HG03066 (cell line): Measurements from ENCODE around the gene LGR4.

Source experiments
- ATAC-seq: cut with Tn5 transposase; IDR thresholded peaks from one replicate; pipeline ENCODE4 v1.9.1; 2021; ENCODE audit warnings: low read depth; ENCODE audit not compliant: unreplicated experiment

Gene LGR4

GRCh38 chr11:27406498-27407354 is 65.9 kb downstream of the LGR4 start:
- no peak for ATAC-seq

- no peak for ATAC-seq
Observed at GRCh38 chr11:27405134-27405533, 67.5 kb downstream of the LGR4 start.

GRCh38 chr11:27404427-27404826 is 68.2 kb downstream of the LGR4 start:
- no peak for ATAC-seq

DNA sequence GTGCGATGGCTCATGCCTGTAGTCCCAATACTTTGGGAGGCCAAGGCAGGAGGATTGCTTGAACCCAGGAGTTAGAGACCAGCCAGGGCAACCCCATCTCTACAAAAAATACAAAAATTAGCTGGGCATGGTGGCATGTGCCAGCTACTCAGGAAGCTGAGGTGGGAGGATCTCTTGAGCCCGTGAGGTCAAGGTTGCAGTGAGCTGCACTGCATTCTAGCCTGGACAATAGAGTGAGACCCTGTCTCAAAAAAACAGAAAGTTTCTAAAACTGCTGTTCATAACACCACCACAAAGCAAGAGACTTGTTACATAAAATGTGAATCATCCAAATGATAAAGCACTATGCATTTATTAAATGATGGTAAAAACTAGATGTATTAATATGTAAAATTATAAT is 69.4 kb downstream of the LGR4 start:
- ATAC-seq: no peak

DNA sequence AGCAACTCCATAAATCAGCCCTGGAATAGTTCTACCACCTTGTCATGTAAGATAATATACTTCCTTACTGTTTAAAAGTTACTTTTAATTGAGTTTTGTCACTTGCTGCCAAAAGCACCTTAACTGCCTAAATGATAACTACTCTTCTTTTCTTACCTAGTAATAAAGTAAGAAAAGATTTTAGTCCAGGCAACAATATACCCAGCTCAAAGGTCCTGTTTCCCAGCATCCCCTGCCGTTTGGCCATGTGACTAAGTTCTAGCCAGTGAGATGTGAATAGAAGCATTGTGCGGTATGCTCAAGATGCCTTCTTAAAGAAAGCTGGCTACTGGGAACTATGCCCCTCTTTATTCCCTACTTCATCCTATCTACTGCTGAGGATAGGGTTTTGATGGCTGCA is 70.1 kb downstream of the LGR4 start:
- no peak for ATAC-seq

DNA sequence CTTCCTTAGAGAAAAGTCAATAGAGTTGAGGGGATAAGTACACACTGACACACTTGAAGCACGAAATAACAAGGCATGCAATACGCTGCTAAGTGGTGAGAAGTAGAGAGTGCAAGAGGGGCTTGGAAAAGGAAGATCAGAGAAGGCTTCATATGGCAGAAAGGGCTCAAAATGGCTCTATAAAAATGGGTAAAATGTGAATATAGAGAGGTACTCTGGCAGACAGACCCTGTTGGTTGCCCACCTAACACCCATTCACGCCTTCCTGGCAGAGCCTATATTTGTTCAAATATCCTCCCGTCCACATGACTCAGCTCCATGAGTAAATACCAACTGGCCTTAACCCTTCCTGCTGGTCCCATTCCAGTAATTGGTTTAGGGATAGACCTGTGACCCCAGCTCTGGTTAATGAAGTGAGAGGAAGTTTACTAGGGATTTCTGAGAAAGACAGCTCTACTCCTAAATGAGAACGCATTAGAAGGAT is 70.7 kb downstream of the LGR4 start:
- no peak for ATAC-seq

DNA sequence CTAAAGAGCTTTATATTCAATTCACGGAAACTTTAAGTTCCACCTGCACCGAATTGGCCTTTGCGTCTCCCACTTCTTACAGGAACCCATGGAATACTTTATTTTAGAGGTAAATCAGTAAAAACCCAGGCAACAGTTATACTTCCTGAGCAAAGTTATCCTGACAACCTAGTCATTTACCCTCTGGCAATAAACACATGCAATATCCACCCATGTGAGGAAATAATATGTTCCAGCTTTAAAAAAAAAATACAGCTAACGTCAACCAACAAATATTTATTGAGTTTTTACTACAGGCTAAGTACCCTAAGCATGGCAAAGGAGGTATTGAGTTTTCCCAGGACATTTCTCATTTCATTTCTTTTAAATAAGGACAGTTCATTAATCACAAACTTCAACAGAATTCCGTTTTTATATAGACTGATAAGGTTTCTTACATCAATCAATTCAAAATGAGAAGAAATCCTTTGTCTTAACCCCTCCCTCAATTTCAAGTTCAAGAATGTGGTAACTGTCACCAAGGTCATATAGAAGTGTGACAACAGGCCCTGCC is 71.2 kb downstream of the LGR4 start:
- ATAC-seq: no peak

DNA sequence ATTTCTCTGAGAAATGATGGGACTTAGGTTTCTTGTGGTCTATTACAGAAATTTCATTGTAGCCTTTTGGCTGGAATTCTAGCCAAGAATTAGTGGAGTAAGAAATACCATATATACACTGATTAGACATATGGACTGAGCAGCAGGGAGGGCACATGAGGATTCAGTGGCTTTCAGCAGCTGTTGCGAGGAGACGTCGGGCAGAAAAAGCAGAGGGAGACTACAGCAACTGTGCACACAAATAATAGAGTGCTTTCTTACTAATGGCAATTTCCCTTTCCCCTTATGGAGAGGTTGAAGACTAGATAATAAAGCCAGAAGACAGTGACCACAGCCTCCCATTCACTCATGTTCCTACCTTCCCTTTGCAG is 74.2 kb downstream of the LGR4 start:
- ATAC-seq: no peak

DNA sequence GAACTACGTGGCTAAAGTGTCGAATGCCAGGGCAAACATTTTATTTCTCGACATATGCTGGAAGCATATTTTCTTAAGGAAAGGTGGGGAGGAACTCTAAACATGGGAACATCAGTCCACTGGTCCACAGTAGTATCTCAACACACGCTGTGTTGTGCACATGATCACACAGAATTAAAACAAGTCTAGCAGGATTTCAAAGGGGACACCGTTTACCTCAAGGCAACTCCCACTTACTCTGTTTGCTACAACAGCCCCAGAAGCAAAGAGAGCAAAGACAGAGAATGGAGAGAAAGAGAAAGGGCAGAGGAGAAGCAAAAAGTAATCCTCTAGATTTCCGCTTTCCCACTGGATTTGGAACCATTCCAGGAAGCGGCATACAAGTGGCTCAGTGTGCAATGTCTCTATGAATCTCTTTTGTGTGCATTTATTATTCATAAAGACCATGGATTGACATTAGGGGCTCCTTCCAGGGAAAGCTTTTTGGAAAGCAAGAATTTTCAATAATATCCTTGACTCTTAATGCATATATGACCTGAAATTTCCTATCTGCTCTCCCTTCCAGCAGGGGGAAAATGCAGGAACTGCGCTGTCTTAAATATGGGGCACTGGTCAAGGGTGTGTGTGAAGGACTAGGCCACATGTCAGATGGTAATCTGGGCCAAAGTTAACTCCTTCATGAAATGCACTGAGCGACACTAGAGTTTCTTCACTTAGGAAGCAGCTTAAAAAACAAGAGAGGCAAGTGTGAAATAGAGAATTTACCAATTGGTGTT is 74.8 kb downstream of the LGR4 start:
- no peak for ATAC-seq

DNA sequence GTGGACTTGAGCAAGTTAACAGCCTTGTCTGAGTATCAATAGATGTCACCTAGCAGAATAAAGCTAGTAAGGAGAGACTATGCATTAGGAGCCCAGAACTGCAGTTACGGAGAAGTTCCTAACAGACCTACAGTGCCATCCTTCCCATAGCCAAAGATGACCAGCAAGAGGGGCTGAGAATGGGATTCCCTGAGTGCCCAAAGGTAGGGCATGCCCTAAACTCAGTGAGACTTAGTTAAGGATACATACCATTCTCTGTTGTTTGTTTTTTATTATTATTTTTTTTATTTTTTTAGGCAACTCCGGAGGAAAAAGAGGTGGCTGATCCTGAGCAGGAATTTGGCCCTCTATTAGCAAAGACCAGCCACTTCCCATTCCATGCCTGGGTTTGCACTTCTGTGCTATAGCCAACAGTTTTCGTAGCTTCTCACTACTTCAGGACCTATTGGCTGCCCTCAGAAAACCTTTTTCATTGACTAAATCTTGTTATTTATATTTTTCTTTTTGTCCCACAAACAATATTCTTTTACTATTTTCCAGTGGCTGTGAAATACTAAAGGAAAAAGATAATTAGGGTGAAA is 76.2 kb downstream of the LGR4 start:
- ATAC-seq: no peak

DNA sequence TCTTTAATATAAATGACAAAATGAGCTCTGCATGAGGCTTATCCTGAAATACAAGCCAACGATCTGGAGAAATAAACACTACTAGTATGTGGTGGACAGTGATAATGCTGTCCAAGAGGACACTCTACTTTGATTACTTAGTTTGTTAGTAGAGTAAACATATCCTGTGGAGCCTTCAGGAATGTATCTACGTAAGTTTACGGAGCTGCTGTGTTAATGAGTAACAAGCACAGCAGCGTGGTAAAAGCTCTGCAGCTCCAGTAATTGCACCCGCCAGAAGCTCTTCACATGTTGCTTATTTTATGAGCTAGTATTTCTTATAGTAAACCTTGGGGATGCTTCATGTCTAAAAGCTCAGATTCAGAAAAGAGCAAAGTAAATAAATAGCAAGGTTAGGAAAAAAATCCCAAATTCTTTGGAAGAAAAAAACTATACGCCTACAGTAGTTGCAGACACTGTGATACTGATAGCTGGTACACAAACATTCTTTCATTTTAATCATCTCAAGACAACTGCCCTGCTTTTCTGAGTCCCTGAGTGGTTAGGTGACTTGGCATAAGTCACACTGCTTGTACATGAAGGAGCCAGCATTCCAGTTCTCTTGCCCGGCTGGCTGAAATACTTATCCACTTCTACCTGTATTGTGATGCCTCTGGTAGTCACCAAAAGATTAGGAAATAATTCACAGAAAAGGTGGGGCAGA is 76.9 kb downstream of the LGR4 start:
- ATAC-seq: no peak

- ATAC-seq: no peak
Observed at GRCh38 chr11:27394781-27395228, 77.8 kb downstream of the LGR4 start.

- ATAC-seq: no peak
Observed at GRCh38 chr11:27392278-27393114, 80.1 kb downstream of the LGR4 start.

GRCh38 chr11:27391331-27392015 is 81.1 kb downstream of the LGR4 start:
- ATAC-seq: no peak

DNA sequence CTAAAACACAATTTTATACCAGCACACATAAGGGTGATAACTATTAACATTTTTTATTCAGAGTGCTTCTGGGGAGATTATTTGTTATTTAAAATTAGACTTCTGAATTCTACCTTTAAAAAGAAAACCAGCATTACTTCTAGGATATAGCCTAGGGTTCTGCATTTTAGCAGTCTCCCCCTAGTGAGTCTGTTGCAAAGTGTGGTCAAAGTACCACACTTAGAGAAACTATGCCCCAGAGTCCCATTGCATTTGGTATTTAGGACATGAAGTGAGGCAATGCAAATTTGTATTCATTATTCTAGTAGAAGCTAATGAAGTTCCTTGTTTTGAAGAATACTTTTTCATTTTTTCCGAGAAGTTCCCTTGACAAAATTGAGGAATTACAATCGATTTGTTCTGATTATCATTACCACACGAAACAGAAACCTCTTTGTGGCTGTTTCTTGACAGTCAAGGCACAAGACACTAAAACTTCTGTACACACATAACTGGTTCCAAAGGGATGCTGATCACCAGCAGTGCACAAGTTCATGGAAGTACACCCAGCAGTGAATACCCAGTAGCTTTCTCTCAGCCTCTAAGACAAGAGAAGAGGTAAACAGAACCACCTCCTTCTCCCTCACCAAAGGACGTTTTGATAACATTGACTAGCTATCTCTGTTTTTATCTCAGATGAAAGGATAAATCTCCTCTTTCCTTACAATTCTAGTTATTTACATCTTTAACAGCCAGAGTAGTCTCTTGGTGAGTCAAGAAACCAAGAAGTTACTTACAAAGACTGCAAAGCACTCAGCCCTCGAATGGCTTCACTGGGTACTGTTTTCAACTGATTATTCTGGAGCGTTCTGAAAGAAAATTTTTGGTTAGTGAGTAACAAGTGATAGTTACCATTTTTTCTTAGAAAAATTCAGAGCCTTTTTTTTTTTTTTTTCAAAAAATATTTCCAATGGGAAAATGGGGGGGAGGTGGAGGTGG is 82.0 kb downstream of the LGR4 start:
- no peak for ATAC-seq

DNA sequence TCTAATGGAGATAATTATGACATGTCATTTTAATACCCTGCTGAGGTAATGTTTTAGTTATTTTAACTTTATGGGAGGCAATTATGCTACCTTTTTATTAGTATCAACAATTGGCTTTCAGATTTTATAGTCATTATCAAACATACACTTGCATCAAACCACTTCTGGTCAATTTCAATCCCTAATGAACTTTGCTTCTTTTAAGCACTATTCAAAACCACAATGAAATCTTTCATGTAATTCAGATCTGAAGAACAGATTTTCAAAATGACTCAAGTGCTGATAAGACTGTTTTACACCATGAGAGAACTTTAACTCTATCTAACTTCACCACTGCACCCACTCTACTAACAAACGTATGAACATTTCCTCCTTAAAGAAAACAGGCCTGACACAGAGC is 83.7 kb downstream of the LGR4 start:
- ATAC-seq: no peak

DNA sequence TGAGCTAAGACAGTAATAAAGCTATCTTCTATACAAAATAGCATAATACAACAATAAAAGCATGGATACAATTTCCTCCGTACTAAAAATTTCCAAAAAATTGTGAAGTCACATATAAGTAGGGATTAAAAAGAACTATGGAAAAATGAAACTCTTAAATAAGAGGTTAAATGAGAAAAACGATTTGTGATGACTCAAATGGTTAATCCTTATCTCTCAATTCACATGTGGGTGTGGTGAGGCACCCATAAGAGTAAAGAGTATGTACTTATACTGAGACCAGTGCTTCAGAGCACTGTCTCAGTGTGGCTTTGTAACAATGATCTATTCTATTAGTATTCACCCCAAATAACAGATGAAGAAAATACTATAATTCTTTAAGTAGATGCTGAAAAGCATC is 84.6 kb downstream of the LGR4 start:
- ATAC-seq: no peak

GRCh38 chr11:27387362-27387761 is 85.2 kb downstream of the LGR4 start:
- no peak for ATAC-seq
